Spleen (tissue), 7 donors: ENCODE results near the gene PGBD5.

Source experiments
- CTCF ChIP-seq, 11 experiments: fragments of 200-600 bp in 7 of 11; fragments of 450-650 bp in 4 of 11; sonication (generic) in 4 of 11; IDR thresholded peaks in 8 of 11; conservative IDR thresholded peaks in 3 of 11; 1 replicate in 7 of 11; 2 replicates in 4 of 11; pipeline versions ENCODE4 v1.4.0 to v1.8.0; 2016 to 2021; ENCODE audit warnings: antibody characterized with exemption in 11 of 11, inconsistent platforms in 4 of 11, mild to moderate bottlenecking in 1 of 11
- POLR2A ChIP-seq, 3 donors: fragments of 450-650 bp; IDR thresholded peaks; one replicate each; pipeline ENCODE4 v1.5.1; 2017; ENCODE audit warnings: antibody characterized with exemption in 3 of 3, mild to moderate bottlenecking in 1 of 3
- POLR2AphosphoS5 ChIP-seq, 3 donors: sonication (generic); formaldehyde crosslinking; IDR thresholded peaks; one replicate each; pipeline ENCODE4 v1.5.1; 2017; ENCODE audit warnings: antibody characterized with exemption in 3 of 3
- donor health status: DM: no; HTN: no; CAD: no; lungs with moderate emphysema.
- donor health status: DM: no; HTN: no; CAD: no.
- donor health status: DM: no; HTN: no; CAD: no.

- TF ChIP-seq POLR2A (IDR thresholded peaks at IDR 0.05): no peak
- no peak for TF ChIP-seq CTCF (IDR thresholded peaks at IDR 0.05 in 8 of 11, conservative IDR thresholded peaks at IDR 0.05 in 3 of 11)
- TF ChIP-seq POLR2AphosphoS5 (IDR thresholded peaks at IDR 0.05): no peak
Measured at GRCh38 chr1:230431527-230431926, 5.4 kb upstream of the PGBD5 start.
